Measurements from ENCODE around the gene GPRC5B.

GPRC5B gene

GRCh38 chr16:19810817-19811731, 73.6 kb downstream of the GPRC5B start:
- no peak for DNase-seq (ENCODE audit: low spot score)

- no peak for DNase-seq (ENCODE audit: low spot score)
These were observed 75.0 kb downstream of the GPRC5B start for GRCh38 chr16:19809693-19810092.

- DNase-seq (ENCODE audit: low spot score) = no peak
These were observed 75.5 kb downstream of the GPRC5B start for GRCh38 chr16:19809121-19809635.

- peak; percentile 25 for DNase-seq (ENCODE audit: low spot score)
These were observed 76.5 kb downstream of the GPRC5B start for GRCh38 chr16:19808061-19808641.

Data from activated CD4-positive, alpha-beta T cell treated with anti-CD3 and anti-CD28 coated beads, Interleukin-2, Interleukin-4, amounts not matched to agents 100 ng/mL and 50 ng/mL, durations not matched to agents 16 hours and 8 hours (primary cell).